ACHN (cell line): ENCODE results near the gene MRTFA.

Experiments used
- DNase-seq: peaks from one replicate; pipeline ENCODE4 v3.0.0-alpha.2; 2015
- in situ Hi-C: cut with HindIII; loops from 2 replicates; pipeline ENCODE4 v1.10.0; 2017; ENCODE audit warnings: low sequenced_read_pairs, low pct_ligation_motif_present, low pct_unique_long_range_greater_than_20kb

MRTFA gene

GRCh38 chr22:40368016-40368415 lies 268.5 kb downstream of the MRTFA start:
- DNase-seq, result no peak
- in situ Hi-C loops, result no loop called here

- in situ Hi-C loops, result no loop called here
- no peak for DNase-seq
These were observed 269.2 kb downstream of the MRTFA start for GRCh38 chr22:40367342-40367741.

GRCh38 chr22:40366068-40366467 lies 270.5 kb downstream of the MRTFA start:
- in situ Hi-C loops, result no loop called here
- no peak for DNase-seq

GRCh38 chr22:40364431-40364830 lies 272.1 kb downstream of the MRTFA start:
- in situ Hi-C loops, result no loop called here
- DNase-seq, result no peak

- no peak for DNase-seq
- in situ Hi-C loops, result no loop called here
These were observed 273.5 kb downstream of the MRTFA start for GRCh38 chr22:40363059-40363458.

- in situ Hi-C loops, result no loop called here
These were observed 275.4 kb downstream of the MRTFA start for GRCh38 chr22:40361100-40361499.

More at GRCh38 chr22:40361100-40361499, 275.4 kb downstream of the MRTFA start:
- DNase-seq, result no peak
